ENCODE measurements around the gene TSHB.

- TF ChIP-seq CTCF (IDR thresholded peaks at IDR 0.05; ENCODE audit: low read length) (no peak), EZH2 (IDR thresholded peaks at IDR 0.05; ENCODE audit: borderline replicate concordance, low read length) (no peak)
These were observed at the start of gene TSHB for GRCh38 chr1:115029526-115029925.
